ENCODE data around the gene FOXO1. TPM values are rescaled to one million over a fixed set of nuclear protein-coding genes. Genes with fewer than 3 reads are reported as not detected.

Gene FOXO1
- total and polyA plus RNA-seq, 2 of the 13 experiments (the other 11 are each of a cell fraction or from before 2014, with no cell fraction given): 8.1 to 13.1 TPM

- no peak for TF ChIP-seq KDM2A (CRISPR knock-in tag; IDR thresholded peaks at IDR 0.05; ENCODE audit: borderline replicate concordance, low read depth)
- TF ChIP-seq GLMP (CRISPR knock-in tag; IDR thresholded peaks at IDR 0.05; ENCODE audit: borderline replicate concordance): no peak
- TF ChIP-seq ZSCAN12 (CRISPR knock-in tag; IDR thresholded peaks at IDR 0.05): no peak
- TF ChIP-seq PLRG1 (conservative IDR thresholded peaks at IDR 0.05): no peak
- peak; percentile 95 for TF ChIP-seq MED1 (CRISPR knock-in tag; IDR thresholded peaks at IDR 0.05)
- no peak for TF ChIP-seq RFX5 (IDR thresholded peaks at IDR 0.05; ENCODE audit: low read depth, low read length)
- no peak for TF ChIP-seq ZNF564 (CRISPR knock-in tag; IDR thresholded peaks at IDR 0.05)
- no peak for TF ChIP-seq U2AF2 (IDR thresholded peaks at IDR 0.05; ENCODE audit: low read depth, low read length)
- TF ChIP-seq ZNF431 (CRISPR knock-in tag; IDR thresholded peaks at IDR 0.05; ENCODE audit: borderline replicate concordance, low read depth): no peak
- TF ChIP-seq SMAD3 (CRISPR knock-in tag; IDR thresholded peaks at IDR 0.05): no peak
- no peak; the same call in 1 of the 2 replicates for TF ChIP-seq RFXAP (CRISPR knock-in tag; IDR thresholded peaks at IDR 0.05; ENCODE audit: borderline replicate concordance)
- TF ChIP-seq ZNF768 (CRISPR knock-in tag; IDR thresholded peaks at IDR 0.05): no peak
- TF ChIP-seq FOXP1 (IDR thresholded peaks at IDR 0.05): no peak
- peak; percentile 79 for TF ChIP-seq FOXP1 (CRISPR knock-in tag; IDR thresholded peaks at IDR 0.05)
- TF ChIP-seq ZBTB7B (CRISPR knock-in tag; IDR thresholded peaks at IDR 0.05): peak; percentile 85
- TF ChIP-seq NAIF1 (CRISPR knock-in tag; IDR thresholded peaks at IDR 0.05; ENCODE audit: borderline replicate concordance): no peak
- TF ChIP-seq ZBTB33 (CRISPR knock-in tag; IDR thresholded peaks at IDR 0.05): no peak
- TF ChIP-seq ZNF781 (CRISPR knock-in tag; IDR thresholded peaks at IDR 0.05; ENCODE audit: borderline replicate concordance, not compliant biosample characterization): no peak
- no peak for TF ChIP-seq ZFYVE20 (CRISPR knock-in tag; IDR thresholded peaks at IDR 0.05; ENCODE audit: borderline replicate concordance, low read depth)
- no peak for TF ChIP-seq PRDM4 (CRISPR knock-in tag; IDR thresholded peaks at IDR 0.05; ENCODE audit: borderline replicate concordance)
- no peak for TF ChIP-seq ZNF879 (CRISPR knock-in tag; IDR thresholded peaks at IDR 0.05)
- TF ChIP-seq TBL1XR1 (IDR thresholded peaks at IDR 0.05; ENCODE audit: borderline replicate concordance, low read length, partially characterized antibody): no peak
- no peak for TF ChIP-seq MXI1 (IDR thresholded peaks at IDR 0.05; ENCODE audit: borderline replicate concordance, low read depth, low read length)
- no peak; the same call in 1 of the 2 replicates for TF ChIP-seq FOXK1 (CRISPR knock-in tag; IDR thresholded peaks at IDR 0.05; ENCODE audit: borderline replicate concordance, low read depth)
- no peak for TF ChIP-seq POLR2G (IDR thresholded peaks at IDR 0.05; ENCODE audit: low read depth, low read length)
- no peak for TF ChIP-seq ZEB1 (IDR thresholded peaks at IDR 0.05; ENCODE audit: insufficient replicate concordance, low read depth)
- TF ChIP-seq HNRNPL (IDR thresholded peaks at IDR 0.05; ENCODE audit: low read depth, low read length): no peak
These were observed 126.0 kb downstream of the FOXO1 start (continued) for GRCh38 chr13:40540328-40541044.
